CD4-positive, CD25-positive, alpha-beta regulatory T cell (primary cell): Measurements from ENCODE around the gene FAAP100. TPM values are rescaled to one million over a fixed set of nuclear protein-coding genes. Genes with fewer than 3 reads are reported as not detected.

Source experiments
- ATAC-seq, 2 donors: fragments of 150-1000 bp; cut with Tn5 transposase; one replicate each; pipeline ENCODE4 v1.10.0; 2021; ENCODE audit warnings: low read depth in 2 of 2, moderate number of reproducible peaks in 2 of 2, moderate library complexity in 1 of 2
- DNase-seq, 3 donors: peaks; one replicate each; pipeline versions ENCODE4 v3.0.0 to v3.0.0-alpha.2; 2012 to 2022; ENCODE audit warnings: mixed read lengths in 1 of 3
- H3K27ac ChIP-seq: one replicate; pipeline ENCODE4 v1.7.0; 2013; ENCODE audit warnings: mild to moderate bottlenecking, low read length; ENCODE audit not compliant: insufficient read depth, poor library complexity, severe bottlenecking
- H3K27me3 ChIP-seq: one replicate; pipeline ENCODE4 v1.7.0; 2013; ENCODE audit warnings: low read length; ENCODE audit not compliant: control insufficient read depth, insufficient read depth
- H3K36me3 ChIP-seq: one replicate; pipeline ENCODE4 v1.7.0; 2013; ENCODE audit warnings: mild to moderate bottlenecking, low read length, moderate library complexity; ENCODE audit not compliant: control insufficient read depth, insufficient read depth
- H3K4me1 ChIP-seq: 2 replicates; pipeline ENCODE4 v1.7.0; 2013; ENCODE audit warnings: mild to moderate bottlenecking, low read length; ENCODE audit not compliant: insufficient read depth, control insufficient read depth, poor library complexity, severe bottlenecking
- H3K4me3 ChIP-seq: one replicate; pipeline ENCODE4 v1.7.0; 2013; ENCODE audit warnings: low read depth, mild to moderate bottlenecking, low read length, moderate library complexity
- H3K9me3 ChIP-seq, 2 experiments: 1 replicate in 1 of 2; 2 replicates in 1 of 2; pipeline ENCODE4 v1.7.0; 2013; ENCODE audit warnings: low read length in 2 of 2, mild to moderate bottlenecking in 1 of 2, moderate library complexity in 1 of 2; ENCODE audit not compliant: control insufficient read depth in 2 of 2
- H3K27ac Mint-ChIP-seq, 3 donors: one replicate each; pipeline ENCODE4 v1.8.0; 2020 to 2022; ENCODE audit warnings: mild to moderate bottlenecking in 3 of 3, mixed read lengths in 3 of 3, moderate library complexity in 2 of 3
- H3K27me3 Mint-ChIP-seq: one replicate; pipeline ENCODE4 v1.8.0; 2022; ENCODE audit warnings: mild to moderate bottlenecking, mixed read lengths
- H3K36me3 Mint-ChIP-seq: one replicate; pipeline ENCODE4 v1.8.0; 2020; ENCODE audit warnings: mixed read lengths
- H3K4me1 Mint-ChIP-seq, 4 donors: one replicate each; pipeline ENCODE4 v1.8.0; 2020 to 2022; ENCODE audit warnings: mixed read lengths in 4 of 4, mild to moderate bottlenecking in 1 of 4
- H3K4me3 Mint-ChIP-seq, 4 donors: one replicate each; pipeline ENCODE4 v1.8.0; 2020 to 2022; ENCODE audit warnings: mild to moderate bottlenecking in 4 of 4, mixed read lengths in 4 of 4, moderate library complexity in 3 of 4
- H3K9me3 Mint-ChIP-seq, 7 donors: one replicate each; pipeline ENCODE4 v1.8.0; 2020 to 2022; ENCODE audit warnings: mixed read lengths in 7 of 7, mild to moderate bottlenecking in 3 of 7, moderate library complexity in 2 of 7
- polyA plus RNA-seq, 4 donors: library from polyadenylated mRNA; unstranded; fragments of 300-500 nt; fragmentation: Illumina TruSeq; gene quantifications; one replicate each; pipeline ENCODE4 v1.2.3, GENCODE V29; 2021
- total RNA-seq: library from RNA; stranded (reverse); gene quantifications from one replicate; pipeline ENCODE4 v1.2.3, GENCODE V29; 2022

FAAP100 gene
- total and polyA plus RNA-seq, 5 donors from 2014 or later = 8.2 to 28.1 (median 11.5) TPM

- no peak for DNase-seq
- no peak for ATAC-seq
- H3K9me3 ChIP-seq = no peaks in the 10 kb centered on the region
- no peaks in the 10 kb centered on the region for H3K27me3 ChIP-seq
- peaks cover 36% of the 10 kb centered on the region for H3K36me3 Mint-ChIP-seq
- H3K27ac Mint-ChIP-seq = peak overlapping the region; percentile 96 to 99 (median 97)
- peak overlapping the region; percentile 94 to 99 (median 97) for H3K4me3 Mint-ChIP-seq
- peaks cover 0 to 5% (median 0%) of the 10 kb centered on the region in 7 donors for H3K9me3 Mint-ChIP-seq
- peak overlapping the region; percentile 78 for H3K27ac ChIP-seq
- H3K36me3 ChIP-seq = peaks cover 31% of the 10 kb centered on the region
- H3K4me1 Mint-ChIP-seq = peaks cover 5 to 40% (median 22%) of the 10 kb centered on the region in 4 donors
- H3K4me3 ChIP-seq = peak overlapping the region; percentile 86
- H3K27me3 Mint-ChIP-seq = peaks cover 10% of the 10 kb centered on the region
- H3K4me1 ChIP-seq = peaks cover 45% of the 10 kb centered on the region
These were observed 43.4 kb downstream of the FAAP100 start for GRCh38 chr17:81508639-81509206.

GRCh38 chr17:81503619-81504018, 48.5 kb downstream of the FAAP100 start:
- DNase-seq = no peak
- Histone ChIP-seq H3K36me3 (no peaks in the 10 kb centered on the region), H3K4me1 (peaks cover 10% of the 10 kb centered on the region), H3K27ac (no peak overlapping the region), H3K4me3 (no peak overlapping the region), H3K27me3 (no peaks in the 10 kb centered on the region), H3K9me3 (no peaks in the 10 kb centered on the region)
- ATAC-seq = no peak
- Mint-ChIP-seq H3K9me3 (no peaks in the 10 kb centered on the region), H3K36me3 (peaks cover under 1% of the 10 kb centered on the region), H3K4me3 (peak overlapping the region in 1 of 4 donors; percentile 84), H3K27me3 (peaks cover 17% of the 10 kb centered on the region), H3K27ac (no peak overlapping the region), H3K4me1 (peaks cover 0 to 10% (median 5%) of the 10 kb centered on the region in 4 donors)

GRCh38 chr17:81502471-81503017, 49.6 kb downstream of the FAAP100 start:
- no peaks in the 10 kb centered on the region for H3K9me3 Mint-ChIP-seq
- DNase-seq = no peak
- H3K4me3 ChIP-seq = no peak overlapping the region
- no peaks in the 10 kb centered on the region for H3K27me3 ChIP-seq
- no peak overlapping the region for H3K27ac Mint-ChIP-seq
- H3K36me3 ChIP-seq = no peaks in the 10 kb centered on the region
- H3K27ac ChIP-seq = no peak overlapping the region
- H3K36me3 Mint-ChIP-seq = no peaks in the 10 kb centered on the region
- H3K4me3 Mint-ChIP-seq = no peak overlapping the region
- no peaks in the 10 kb centered on the region for H3K9me3 ChIP-seq
- H3K27me3 Mint-ChIP-seq = peaks cover 21% of the 10 kb centered on the region
- no peak for ATAC-seq
- H3K4me1 Mint-ChIP-seq = peaks cover 0 to 2% (median under 1%) of the 10 kb centered on the region in 4 donors
- peaks cover 1% of the 10 kb centered on the region for H3K4me1 ChIP-seq

- Histone ChIP-seq H3K27me3 (no peaks in the 10 kb centered on the region), H3K4me1 (no peaks in the 10 kb centered on the region), H3K9me3 (no peaks in the 10 kb centered on the region), H3K27ac (no peak overlapping the region), H3K4me3 (no peak overlapping the region), H3K36me3 (no peaks in the 10 kb centered on the region)
- DNase-seq = no peak
- Mint-ChIP-seq H3K4me3 (no peak overlapping the region), H3K4me1 (no peaks in the 10 kb centered on the region), H3K27me3 (peaks cover 35% of the 10 kb centered on the region), H3K27ac (no peak overlapping the region), H3K36me3 (no peaks in the 10 kb centered on the region), H3K9me3 (no peaks in the 10 kb centered on the region)
- ATAC-seq = no peak
These were observed 52.1 kb downstream of the FAAP100 start for GRCh38 chr17:81500047-81500446.

GRCh38 chr17:81499601-81499970, 52.6 kb downstream of the FAAP100 start:
- no peak for DNase-seq
- Histone ChIP-seq H3K36me3 (no peaks in the 10 kb centered on the region), H3K4me3 (no peak overlapping the region), H3K9me3 (no peaks in the 10 kb centered on the region), H3K4me1 (no peaks in the 10 kb centered on the region), H3K27ac (no peak overlapping the region), H3K27me3 (no peaks in the 10 kb centered on the region)
- Mint-ChIP-seq H3K27ac (no peak overlapping the region), H3K27me3 (peaks cover 32% of the 10 kb centered on the region), H3K4me1 (no peaks in the 10 kb centered on the region), H3K9me3 (no peaks in the 10 kb centered on the region), H3K4me3 (no peak overlapping the region), H3K36me3 (no peaks in the 10 kb centered on the region)
- no peak for ATAC-seq

GRCh38 chr17:81498953-81499600, 53.1 kb downstream of the FAAP100 start:
- Histone ChIP-seq H3K9me3 (no peaks in the 10 kb centered on the region), H3K4me3 (no peak overlapping the region), H3K36me3 (no peaks in the 10 kb centered on the region), H3K4me1 (no peaks in the 10 kb centered on the region), H3K27me3 (no peaks in the 10 kb centered on the region), H3K27ac (no peak overlapping the region)
- Mint-ChIP-seq H3K36me3 (no peaks in the 10 kb centered on the region), H3K4me3 (no peak overlapping the region), H3K9me3 (no peaks in the 10 kb centered on the region), H3K27me3 (peaks cover 30% of the 10 kb centered on the region), H3K4me1 (no peaks in the 10 kb centered on the region), H3K27ac (no peak overlapping the region)
- ATAC-seq (no peak), DNase-seq (no peak)

- no peak for ATAC-seq
- H3K9me3 ChIP-seq = no peaks in the 10 kb centered on the region
These were observed 57.4 kb downstream of the FAAP100 start for GRCh38 chr17:81494626-81495377.

More at GRCh38 chr17:81494626-81495377, 57.4 kb downstream of the FAAP100 start:
- H3K4me1 ChIP-seq = no peaks in the 10 kb centered on the region
- H3K27me3 Mint-ChIP-seq = peaks cover 19% of the 10 kb centered on the region
- H3K27me3 ChIP-seq = no peaks in the 10 kb centered on the region
- H3K36me3 Mint-ChIP-seq = no peaks in the 10 kb centered on the region
- H3K36me3 ChIP-seq = no peaks in the 10 kb centered on the region
- H3K4me3 Mint-ChIP-seq = no peak overlapping the region
- no peak overlapping the region for H3K27ac ChIP-seq
- DNase-seq = peak in 1 of 3 donors; percentile 43
- H3K4me3 ChIP-seq = no peak overlapping the region
- H3K9me3 Mint-ChIP-seq = no peaks in the 10 kb centered on the region
- no peak overlapping the region for H3K27ac Mint-ChIP-seq
- peaks cover 0 to 3% (median 0%) of the 10 kb centered on the region in 4 donors for H3K4me1 Mint-ChIP-seq
